ENCODE data around the gene LAG3.

Gene LAG3

DNA sequence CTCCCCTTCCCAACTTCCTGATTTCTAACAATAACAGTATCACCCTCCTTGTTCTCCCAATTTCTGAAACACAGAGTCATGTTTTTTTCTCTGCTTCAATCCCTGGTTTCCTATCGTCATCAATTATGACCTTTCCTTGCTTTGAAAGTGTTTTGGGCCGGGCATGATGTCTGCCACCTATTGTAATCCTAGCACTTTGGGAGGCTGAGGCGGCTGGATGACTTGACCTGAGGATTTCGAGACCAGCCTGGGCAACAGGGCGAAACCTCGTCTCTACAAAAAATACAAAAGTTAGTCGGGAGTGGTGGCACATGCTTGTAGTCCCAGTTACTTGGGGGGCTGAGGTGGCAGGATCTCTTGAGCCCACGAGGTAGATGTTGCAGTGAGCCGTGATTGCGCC is 36.7 kb downstream of the LAG3 start:
- TF ChIP-seq POLR2AphosphoS5 (IDR thresholded peaks at IDR 0.05; ENCODE audit: low read depth, low read length) (no peak), FOXP2 (optimal IDR thresholded peaks at IDR 0.05; ENCODE audit: borderline replicate concordance, extremely low read depth, extremely low read length, insufficient read depth) (no peak), SIN3A (IDR thresholded peaks at IDR 0.05; ENCODE audit: borderline replicate concordance, insufficient read depth, low read length) (no peak), TAF1 (IDR thresholded peaks at IDR 0.05; ENCODE audit: borderline replicate concordance, insufficient read depth, low read length) (no peak)
- TF ChIP-seq, protein P1, sequence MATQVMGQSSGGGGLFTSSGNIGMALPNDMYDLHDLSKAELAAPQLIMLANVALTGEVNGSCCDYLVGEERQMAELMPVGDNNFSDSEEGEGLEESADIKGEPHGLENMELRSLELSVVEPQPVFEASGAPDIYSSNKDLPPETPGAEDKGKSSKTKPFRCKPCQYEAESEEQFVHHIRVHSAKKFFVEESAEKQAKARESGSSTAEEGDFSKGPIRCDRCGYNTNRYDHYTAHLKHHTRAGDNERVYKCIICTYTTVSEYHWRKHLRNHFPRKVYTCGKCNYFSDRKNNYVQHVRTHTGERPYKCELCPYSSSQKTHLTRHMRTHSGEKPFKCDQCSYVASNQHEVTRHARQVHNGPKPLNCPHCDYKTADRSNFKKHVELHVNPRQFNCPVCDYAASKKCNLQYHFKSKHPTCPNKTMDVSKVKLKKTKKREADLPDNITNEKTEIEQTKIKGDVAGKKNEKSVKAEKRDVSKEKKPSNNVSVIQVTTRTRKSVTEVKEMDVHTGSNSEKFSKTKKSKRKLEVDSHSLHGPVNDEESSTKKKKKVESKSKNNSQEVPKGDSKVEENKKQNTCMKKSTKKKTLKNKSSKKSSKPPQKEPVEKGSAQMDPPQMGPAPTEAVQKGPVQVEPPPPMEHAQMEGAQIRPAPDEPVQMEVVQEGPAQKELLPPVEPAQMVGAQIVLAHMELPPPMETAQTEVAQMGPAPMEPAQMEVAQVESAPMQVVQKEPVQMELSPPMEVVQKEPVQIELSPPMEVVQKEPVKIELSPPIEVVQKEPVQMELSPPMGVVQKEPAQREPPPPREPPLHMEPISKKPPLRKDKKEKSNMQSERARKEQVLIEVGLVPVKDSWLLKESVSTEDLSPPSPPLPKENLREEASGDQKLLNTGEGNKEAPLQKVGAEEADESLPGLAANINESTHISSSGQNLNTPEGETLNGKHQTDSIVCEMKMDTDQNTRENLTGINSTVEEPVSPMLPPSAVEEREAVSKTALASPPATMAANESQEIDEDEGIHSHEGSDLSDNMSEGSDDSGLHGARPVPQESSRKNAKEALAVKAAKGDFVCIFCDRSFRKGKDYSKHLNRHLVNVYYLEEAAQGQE (IDR thresholded peaks at IDR 0.05; ENCODE audit: insufficient read depth in 1 of 2, low read depth in 2 of 2, low read length in 2 of 2), result no peak

DNA sequence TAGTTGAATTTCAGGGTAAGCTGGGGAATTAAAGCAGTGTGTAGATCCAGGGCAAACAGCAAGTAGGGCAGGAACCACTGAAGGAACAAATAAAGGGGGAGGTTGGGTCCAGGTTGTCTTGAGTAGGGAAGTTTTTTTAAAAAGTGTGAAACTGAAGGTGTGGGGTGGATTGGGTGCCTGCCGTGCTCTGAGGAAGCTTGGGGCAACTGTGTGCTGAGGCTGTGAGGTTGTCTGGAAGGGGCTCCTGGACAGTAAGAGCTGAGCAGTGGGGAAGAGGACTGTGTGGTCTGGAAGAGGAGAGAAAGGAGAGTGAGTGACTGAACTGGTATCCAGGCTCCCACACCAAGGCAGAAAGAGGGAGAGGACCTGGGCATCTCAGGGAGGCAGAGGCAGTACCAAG is 38.4 kb downstream of the LAG3 start:
- TF ChIP-seq POLR2AphosphoS5 (IDR thresholded peaks at IDR 0.05; ENCODE audit: low read depth, low read length) (no peak), SIN3A (IDR thresholded peaks at IDR 0.05; ENCODE audit: borderline replicate concordance, insufficient read depth, low read length) (no peak), TAF1 (IDR thresholded peaks at IDR 0.05; ENCODE audit: borderline replicate concordance, insufficient read depth, low read length) (no peak), FOXP2 (optimal IDR thresholded peaks at IDR 0.05; ENCODE audit: borderline replicate concordance, extremely low read depth, extremely low read length, insufficient read depth) (no peak)
- TF ChIP-seq, protein P1 (IDR thresholded peaks at IDR 0.05; ENCODE audit: insufficient read depth in 1 of 2, low read depth in 2 of 2, low read length in 2 of 2), result no peak

DNA sequence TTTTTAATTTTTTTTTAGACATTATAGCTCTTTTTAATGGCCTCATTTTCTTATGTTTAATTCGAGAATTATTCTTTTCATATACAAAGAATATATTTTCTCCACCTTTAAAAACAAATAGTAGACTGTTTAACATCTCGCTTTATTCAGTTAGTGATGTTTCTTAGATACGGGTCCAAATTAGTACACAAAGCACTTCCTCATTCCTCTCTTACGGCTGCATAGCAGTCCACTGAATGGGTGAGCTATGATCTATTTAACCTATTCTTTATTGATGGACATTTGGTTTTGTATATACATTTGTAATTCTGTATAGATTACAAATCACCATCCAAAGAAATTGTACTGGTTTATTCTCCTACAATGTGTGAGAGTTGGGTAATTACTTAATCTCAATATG is 41.0 kb downstream of the LAG3 start:
- no peak for TF ChIP-seq FOXP2 (optimal IDR thresholded peaks at IDR 0.05; ENCODE audit: borderline replicate concordance, extremely low read depth, extremely low read length, insufficient read depth)
- TF ChIP-seq, protein P1 (IDR thresholded peaks at IDR 0.05; ENCODE audit: insufficient read depth in 1 of 2, low read depth in 2 of 2, low read length in 2 of 2), result no peak
- no peak for TF ChIP-seq POLR2AphosphoS5 (IDR thresholded peaks at IDR 0.05; ENCODE audit: low read depth, low read length)

DNA sequence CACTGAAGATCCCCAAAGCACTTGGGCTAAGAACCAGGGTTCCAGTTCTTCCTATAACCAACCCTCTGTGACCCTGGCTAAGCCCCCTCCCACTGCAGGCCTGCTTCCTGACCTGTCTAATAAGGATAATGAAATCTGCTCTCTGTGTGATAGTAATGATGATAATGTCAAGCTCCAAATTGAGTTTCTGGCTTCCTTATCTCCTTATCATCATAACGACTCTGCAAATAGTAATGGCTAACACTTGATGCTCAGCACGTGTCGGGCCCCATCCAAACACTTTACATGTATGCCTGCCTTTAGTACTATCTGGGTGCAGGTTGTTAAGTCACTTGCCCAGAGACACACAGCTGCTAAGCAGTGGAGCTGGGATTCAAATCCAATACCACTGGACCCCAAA is 44.3 kb downstream of the LAG3 start:
- TF ChIP-seq POLR2AphosphoS5 (IDR thresholded peaks at IDR 0.05; ENCODE audit: low read depth, low read length), result no peak
- TF ChIP-seq, protein P1 (IDR thresholded peaks at IDR 0.05; ENCODE audit: insufficient read depth in 1 of 2, low read depth in 2 of 2, low read length in 2 of 2), result no peak
- TF ChIP-seq TAF1 (IDR thresholded peaks at IDR 0.05; ENCODE audit: borderline replicate concordance, insufficient read depth, low read length), result no peak
- no peak for TF ChIP-seq SIN3A (IDR thresholded peaks at IDR 0.05; ENCODE audit: borderline replicate concordance, insufficient read depth, low read length)
- TF ChIP-seq FOXP2 (optimal IDR thresholded peaks at IDR 0.05; ENCODE audit: borderline replicate concordance, extremely low read depth, extremely low read length, insufficient read depth), result no peak

DNA sequence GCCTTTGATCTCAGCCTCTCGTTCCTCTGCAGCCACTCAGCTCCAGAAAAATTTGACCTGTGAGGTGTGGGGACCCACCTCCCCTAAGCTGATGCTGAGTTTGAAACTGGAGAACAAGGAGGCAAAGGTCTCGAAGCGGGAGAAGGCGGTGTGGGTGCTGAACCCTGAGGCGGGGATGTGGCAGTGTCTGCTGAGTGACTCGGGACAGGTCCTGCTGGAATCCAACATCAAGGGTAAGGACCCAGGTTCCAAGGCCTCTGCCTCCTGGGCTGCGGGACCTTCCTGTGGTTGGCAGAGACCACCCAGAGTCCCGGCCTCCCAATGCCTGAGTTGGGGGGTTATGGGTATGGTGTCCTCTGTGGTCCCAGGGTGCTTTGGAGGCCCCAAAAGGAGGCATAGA is 44.8 kb downstream of the LAG3 start:
- TF ChIP-seq SIN3A (IDR thresholded peaks at IDR 0.05; ENCODE audit: borderline replicate concordance, insufficient read depth, low read length) (no peak), POLR2AphosphoS5 (IDR thresholded peaks at IDR 0.05; ENCODE audit: low read depth, low read length) (no peak), FOXP2 (optimal IDR thresholded peaks at IDR 0.05; ENCODE audit: borderline replicate concordance, extremely low read depth, extremely low read length, insufficient read depth) (no peak), TAF1 (IDR thresholded peaks at IDR 0.05; ENCODE audit: borderline replicate concordance, insufficient read depth, low read length) (no peak)
- TF ChIP-seq, protein P1 (IDR thresholded peaks at IDR 0.05; ENCODE audit: insufficient read depth in 1 of 2, low read depth in 2 of 2, low read length in 2 of 2), result no peak
